Keratinocyte (primary cell): ENCODE measurements around the gene APLF.

Source experiments
- CTCF ChIP-seq, 3 experiments: IDR thresholded peaks in 1 of 3; conservative IDR thresholded peaks in 1 of 3; optimal IDR thresholded peaks in 1 of 3; 2 replicates in 2 of 3; 3 replicates in 1 of 3; pipeline versions ENCODE3 to v1.5.1; 2011; ENCODE audit warnings: low read length in 3 of 3, mild to moderate bottlenecking in 3 of 3, moderate library complexity in 2 of 3, control low read depth in 1 of 3, inconsistent platforms in 1 of 3; ENCODE audit not compliant: insufficient read depth in 2 of 3; ENCODE audit errors: extremely low read depth in 1 of 3
- EZH2 ChIP-seq: IDR thresholded peaks from one replicate; pipeline ENCODE4 v1.6.1; 2012; ENCODE audit warnings: inconsistent platforms, mild to moderate bottlenecking, low read length, moderate library complexity

- TF ChIP-seq CTCF (optimal IDR thresholded peaks at IDR 0.05 in 1 of 3, IDR thresholded peaks at IDR 0.05 in 1 of 3, conservative IDR thresholded peaks at IDR 0.05 in 1 of 3; ENCODE audit: extremely low read depth in 1 of 3, insufficient read depth in 2 of 3, low read length in 3 of 3) (no peak), EZH2 (no peak)
Measured at GRCh38 chr2:68448671-68449653, 18.4 kb upstream of the APLF start.
